Subcutaneous abdominal adipose tissue (tissue), 5 donors: ENCODE measurements around the gene TCF20.

Source experiments
- H3K27ac ChIP-seq: one replicate; pipeline ENCODE4 v1.7.0; 2013; ENCODE audit warnings: low read depth, mild to moderate bottlenecking, inconsistent platforms, low read length, moderate library complexity
- H3K27me3 ChIP-seq, 5 donors: one replicate each; pipeline ENCODE4 v1.7.0; 2013; ENCODE audit warnings: low read length in 5 of 5, inconsistent platforms in 1 of 5; ENCODE audit not compliant: control insufficient read depth in 5 of 5, insufficient read depth in 4 of 5
- H3K36me3 ChIP-seq, 5 donors: one replicate each; pipeline ENCODE4 v1.7.0; 2013; ENCODE audit warnings: low read length in 5 of 5; ENCODE audit not compliant: control insufficient read depth in 5 of 5, insufficient read depth in 5 of 5
- H3K4me1 ChIP-seq, 5 donors: one replicate each; pipeline ENCODE4 v1.7.0; 2013; ENCODE audit warnings: low read length in 5 of 5, mild to moderate bottlenecking in 3 of 5, moderate library complexity in 1 of 5; ENCODE audit not compliant: control insufficient read depth in 5 of 5, insufficient read depth in 5 of 5
- H3K4me3 ChIP-seq, 5 donors: one replicate each; pipeline ENCODE4 v1.7.0; 2013; ENCODE audit warnings: low read length in 5 of 5, low read depth in 1 of 5
- H3K9ac ChIP-seq, 5 donors: one replicate each; pipeline ENCODE4 v1.7.0; 2013; ENCODE audit warnings: low read length in 5 of 5, mild to moderate bottlenecking in 4 of 5, moderate library complexity in 3 of 5
- H3K9me3 ChIP-seq, 5 donors: one replicate each; pipeline ENCODE4 v1.7.0; 2013; ENCODE audit warnings: low read length in 5 of 5; ENCODE audit not compliant: control insufficient read depth in 5 of 5
- donor health status: healthy.
- donor health status: healthy.
- donor health status: healthy.
- donor health status: healthy.
- donor health status: healthy.

TCF20 gene

GRCh38 chr22:42300259-42301076 is 30.0 kb upstream of the TCF20 start:
- peaks cover 0 to 48% (median 12%) of the 10 kb centered on the region in 5 donors for H3K4me1 ChIP-seq
- no peak overlapping the region for H3K27ac ChIP-seq
- no peaks in the 10 kb centered on the region for H3K36me3 ChIP-seq
- H3K27me3 ChIP-seq = peaks cover 0 to 30% (median 18%) of the 10 kb centered on the region in 5 donors
- H3K9ac ChIP-seq = peak overlapping the region in 1 of 5 donors; percentile 10
- H3K4me3 ChIP-seq = peak overlapping the region in 1 of 5 donors; percentile 19
- H3K9me3 ChIP-seq = no peaks in the 10 kb centered on the region

GRCh38 chr22:42299586-42300258 is 29.3 kb upstream of the TCF20 start:
- Histone ChIP-seq H3K4me3 (peak overlapping the region in 1 of 5 donors; percentile 19), H3K27ac (no peak overlapping the region), H3K4me1 (peaks cover 0 to 48% (median 12%) of the 10 kb centered on the region in 5 donors), H3K9me3 (no peaks in the 10 kb centered on the region), H3K36me3 (no peaks in the 10 kb centered on the region), H3K27me3 (peaks cover 0 to 26% (median 15%) of the 10 kb centered on the region in 5 donors), H3K9ac (peak overlapping the region in 1 of 5 donors; percentile 10)

GRCh38 chr22:42298746-42299145 is 28.3 kb upstream of the TCF20 start:
- H3K4me1 ChIP-seq = peaks cover 0 to 47% (median 12%) of the 10 kb centered on the region in 5 donors
- no peak overlapping the region for H3K27ac ChIP-seq
- no peak overlapping the region for H3K4me3 ChIP-seq
- H3K27me3 ChIP-seq = peaks cover 0 to 17% (median 6%) of the 10 kb centered on the region in 5 donors
- H3K9me3 ChIP-seq = no peaks in the 10 kb centered on the region
- H3K9ac ChIP-seq = no peak overlapping the region
- no peaks in the 10 kb centered on the region for H3K36me3 ChIP-seq

- Histone ChIP-seq H3K4me3 (no peak overlapping the region), H3K36me3 (no peaks in the 10 kb centered on the region), H3K9ac (no peak overlapping the region), H3K9me3 (no peaks in the 10 kb centered on the region), H3K27ac (no peak overlapping the region), H3K4me1 (peaks cover 0 to 42% (median 12%) of the 10 kb centered on the region in 5 donors), H3K27me3 (peaks cover 0 to 14% (median 6%) of the 10 kb centered on the region in 5 donors)
Measured at GRCh38 chr22:42297778-42298177, 27.3 kb upstream of the TCF20 start.

GRCh38 chr22:42296883-42297282 is 26.4 kb upstream of the TCF20 start:
- no peaks in the 10 kb centered on the region for H3K36me3 ChIP-seq
- H3K9ac ChIP-seq = no peak overlapping the region
- H3K27me3 ChIP-seq = peaks cover 0 to 12% (median 5%) of the 10 kb centered on the region in 5 donors
- H3K4me1 ChIP-seq = peaks cover 0 to 41% (median 12%) of the 10 kb centered on the region in 5 donors
- H3K4me3 ChIP-seq = no peak overlapping the region
- no peak overlapping the region for H3K27ac ChIP-seq
- H3K9me3 ChIP-seq = no peaks in the 10 kb centered on the region

- Histone ChIP-seq H3K27ac (no peak overlapping the region), H3K9me3 (no peaks in the 10 kb centered on the region), H3K4me1 (peaks cover 0 to 37% (median 12%) of the 10 kb centered on the region in 5 donors), H3K4me3 (no peak overlapping the region), H3K36me3 (no peaks in the 10 kb centered on the region), H3K27me3 (peaks cover 0 to 11% (median 5%) of the 10 kb centered on the region in 5 donors), H3K9ac (no peak overlapping the region)
Measured at GRCh38 chr22:42296381-42296853, 26.0 kb upstream of the TCF20 start.

GRCh38 chr22:42294034-42294985 is 23.9 kb upstream of the TCF20 start:
- no peaks in the 10 kb centered on the region for H3K9me3 ChIP-seq
- H3K4me1 ChIP-seq = peaks cover 0 to 18% (median 5%) of the 10 kb centered on the region in 5 donors
- no peak overlapping the region for H3K4me3 ChIP-seq
- H3K36me3 ChIP-seq = no peaks in the 10 kb centered on the region
- H3K9ac ChIP-seq = no peak overlapping the region
- H3K27ac ChIP-seq = no peak overlapping the region
- peaks cover 0 to 5% (median 2%) of the 10 kb centered on the region in 5 donors for H3K27me3 ChIP-seq

GRCh38 chr22:42292732-42293520 is 22.5 kb upstream of the TCF20 start:
- H3K9me3 ChIP-seq = no peaks in the 10 kb centered on the region
- H3K9ac ChIP-seq = no peak overlapping the region
- H3K27me3 ChIP-seq = peaks cover 0 to 5% (median 0%) of the 10 kb centered on the region in 5 donors
- H3K36me3 ChIP-seq = no peaks in the 10 kb centered on the region
- peaks cover 0 to 14% (median 5%) of the 10 kb centered on the region in 5 donors for H3K4me1 ChIP-seq
- H3K4me3 ChIP-seq = no peak overlapping the region
- no peak overlapping the region for H3K27ac ChIP-seq

GRCh38 chr22:42291287-42291686 is 20.8 kb upstream of the TCF20 start:
- H3K36me3 ChIP-seq = no peaks in the 10 kb centered on the region
- no peak overlapping the region for H3K4me3 ChIP-seq
- no peaks in the 10 kb centered on the region for H3K9me3 ChIP-seq
- H3K9ac ChIP-seq = no peak overlapping the region
- H3K27ac ChIP-seq = no peak overlapping the region
- H3K27me3 ChIP-seq = peaks cover 0 to 5% (median 0%) of the 10 kb centered on the region in 5 donors
- peaks cover 0 to 4% (median 0%) of the 10 kb centered on the region in 5 donors for H3K4me1 ChIP-seq
